Fibroblast of pulmonary artery (primary cell): ENCODE results near the gene API5.
"Not testable (repeated sequence)": the region's sequence is repeated elsewhere in the genome, so short reads cannot be mapped to it uniquely, and the experiment has no call there.

Experiments used
- DNase-seq: peaks from one replicate; pipeline ENCODE4 v3.0.0-alpha.2; 2010; ENCODE audit warnings: low read depth
- H3K4me3 ChIP-seq: replicated peaks from 2 replicates; pipeline ENCODE4 v1.5.1; 2011; ENCODE audit warnings: low read depth, mild to moderate bottlenecking, control low read depth, low read length, moderate library complexity
- CTCF ChIP-seq: IDR thresholded peaks from 2 replicates; pipeline ENCODE4 v1.5.1; 2011; ENCODE audit warnings: mild to moderate bottlenecking, control low read depth, low read length, inconsistent platforms; ENCODE audit errors: missing control alignments

The API5 gene

GRCh38 chr11:43328482-43328881, 16.7 kb downstream of the API5 start:
- no peak overlapping the region for H3K4me3 ChIP-seq
- DNase-seq: no peak
- no peak for TF ChIP-seq CTCF

GRCh38 chr11:43341159-43341558, 29.4 kb downstream of the API5 start:
- DNase-seq: no peak
- TF ChIP-seq CTCF: no peak
- H3K4me3 ChIP-seq: no peak overlapping the region

GRCh38 chr11:43351426-43351825, 39.6 kb downstream of the API5 start:
- not testable (repeated sequence) for H3K4me3 ChIP-seq, DNase-seq

GRCh38 chr11:43354311-43354710, 42.5 kb downstream of the API5 start:
- no peak for DNase-seq
- H3K4me3 ChIP-seq: no peak overlapping the region
- no peak for TF ChIP-seq CTCF

- no peak overlapping the region for H3K4me3 ChIP-seq
- TF ChIP-seq CTCF: no peak
- DNase-seq: no peak
These were observed 44.5 kb downstream of the API5 start for GRCh38 chr11:43356336-43356735.

- DNase-seq: no peak
- no peak for TF ChIP-seq CTCF
- peak overlapping the region; percentile 95 for H3K4me3 ChIP-seq
These were observed 46.5 kb downstream of the API5 start for GRCh38 chr11:43358279-43358800.

GRCh38 chr11:43358801-43359421, 47.1 kb downstream of the API5 start, which contains the start of gene TTC17:
TSS of gene TTC17 (plus strand) at chr11:43358920. CDS start at chr11:43358955, 35 bp downstream.
- DNase-seq: peak; percentile 90
- no peak for TF ChIP-seq CTCF
- peak within 1 kb of the TSS; percentile 95 for H3K4me3 ChIP-seq
